ENCODE data around the gene JMJD1C.
"Not testable (repeated sequence)": the region's sequence is repeated elsewhere in the genome, so short reads cannot be mapped to it uniquely, and the experiment has no call there.

The JMJD1C gene

GRCh38 chr10:63392224-63392623 is 73.6 kb downstream of the JMJD1C start:
- DNase-seq: no peak

- DNase-seq: no peak
Observed at GRCh38 chr10:63391812-63392211, 74.0 kb downstream of the JMJD1C start.

GRCh38 chr10:63390521-63390920 is 75.3 kb downstream of the JMJD1C start:
- no peak for DNase-seq

- DNase-seq: no peak
Observed at GRCh38 chr10:63388421-63389031, 77.3 kb downstream of the JMJD1C start.

GRCh38 chr10:63385254-63385653 is 80.5 kb downstream of the JMJD1C start:
- DNase-seq: no peak

- no peak for DNase-seq
Observed at GRCh38 chr10:63384675-63385074, 81.1 kb downstream of the JMJD1C start.

GRCh38 chr10:63384001-63384400 is 81.8 kb downstream of the JMJD1C start:
- no peak for DNase-seq

- no peak for DNase-seq
Observed at GRCh38 chr10:63383141-63383540, 82.6 kb downstream of the JMJD1C start.

- DNase-seq: no peak
Observed at GRCh38 chr10:63382066-63382465, 83.7 kb downstream of the JMJD1C start.

- not testable (repeated sequence) for DNase-seq
Observed at GRCh38 chr10:63377305-63377661, 88.5 kb downstream of the JMJD1C start.

GRCh38 chr10:63376560-63377304 is 89.0 kb downstream of the JMJD1C start:
- DNase-seq: no peak

- no peak for DNase-seq
Observed at GRCh38 chr10:63375859-63376258, 89.9 kb downstream of the JMJD1C start.

- no peak for DNase-seq
Observed at GRCh38 chr10:63375458-63375857, 90.3 kb downstream of the JMJD1C start.

- DNase-seq: no peak
Observed at GRCh38 chr10:63374991-63375390, 90.8 kb downstream of the JMJD1C start.

- DNase-seq: no peak
Observed at GRCh38 chr10:63373176-63373575, 92.6 kb downstream of the JMJD1C start.

- DNase-seq: no peak
Observed at GRCh38 chr10:63369711-63370110, 96.1 kb downstream of the JMJD1C start.

- DNase-seq: no peak
Observed at GRCh38 chr10:63368365-63368764, 97.4 kb downstream of the JMJD1C start.

GRCh38 chr10:63366933-63367332 is 98.8 kb downstream of the JMJD1C start:
- DNase-seq: no peak

- no peak for DNase-seq
Observed at GRCh38 chr10:63365976-63366765, 99.6 kb downstream of the JMJD1C start.

- DNase-seq: no peak
Observed at GRCh38 chr10:63364918-63365317, 100.9 kb downstream of the JMJD1C start.

- DNase-seq: no peak
Observed at GRCh38 chr10:63363951-63364350, 101.8 kb downstream of the JMJD1C start.

GRCh38 chr10:63355682-63356081 is 110.1 kb downstream of the JMJD1C start:
- DNase-seq: no peak

- DNase-seq: no peak
Observed at GRCh38 chr10:63352976-63353375, 112.8 kb downstream of the JMJD1C start.

- DNase-seq: no peak
Observed at GRCh38 chr10:63348245-63348850, 117.4 kb downstream of the JMJD1C start.
